HG02588 (cell line): ENCODE measurements around the gene MED17.

ENCODE experiments used
- ATAC-seq: cut with Tn5 transposase; IDR thresholded peaks from one replicate; pipeline ENCODE4 v1.9.1; 2021; ENCODE audit warnings: mild to moderate bottlenecking, moderate library complexity; ENCODE audit not compliant: unreplicated experiment

MED17 gene

DNA sequence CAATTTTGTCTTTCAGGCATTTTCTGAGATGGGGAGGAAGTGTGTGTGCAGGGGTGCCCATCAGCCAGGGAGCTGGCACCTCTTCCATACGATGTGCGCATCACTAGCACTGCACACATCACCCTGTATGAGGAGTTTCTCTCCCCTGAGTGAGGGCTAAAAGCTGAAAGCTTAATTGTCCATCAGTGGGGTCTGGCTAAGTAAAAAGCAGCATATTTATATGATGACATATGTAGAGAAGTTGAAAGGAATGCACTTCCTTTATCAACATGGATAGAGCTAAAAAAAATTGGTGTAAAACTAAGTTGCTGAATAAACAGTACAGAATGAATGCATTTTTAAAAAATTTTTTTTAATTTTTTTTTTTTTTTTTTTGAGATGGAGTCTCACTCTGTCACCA, 62.3 kb downstream of the MED17 start:
- ATAC-seq, result no peak

DNA sequence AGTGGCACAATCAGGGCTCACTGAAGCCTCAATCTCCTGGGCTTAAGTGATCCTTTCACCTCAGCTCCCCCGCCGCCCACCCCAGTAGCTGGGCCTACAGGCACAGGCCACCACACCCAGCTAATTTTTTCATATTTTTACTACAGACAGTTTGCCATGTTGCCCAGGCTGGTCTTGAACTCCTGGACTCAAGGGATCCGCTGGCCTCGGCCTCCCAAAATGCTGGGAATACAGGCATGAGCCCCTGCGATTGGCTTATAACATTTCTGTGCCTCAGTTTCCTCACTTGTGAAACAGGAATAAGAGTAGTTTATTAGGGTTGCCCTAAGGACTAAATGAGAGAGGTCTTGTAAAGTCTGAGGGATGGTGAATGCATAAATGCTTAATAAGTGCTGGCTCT, 65.1 kb downstream of the MED17 start:
- no peak for ATAC-seq

DNA sequence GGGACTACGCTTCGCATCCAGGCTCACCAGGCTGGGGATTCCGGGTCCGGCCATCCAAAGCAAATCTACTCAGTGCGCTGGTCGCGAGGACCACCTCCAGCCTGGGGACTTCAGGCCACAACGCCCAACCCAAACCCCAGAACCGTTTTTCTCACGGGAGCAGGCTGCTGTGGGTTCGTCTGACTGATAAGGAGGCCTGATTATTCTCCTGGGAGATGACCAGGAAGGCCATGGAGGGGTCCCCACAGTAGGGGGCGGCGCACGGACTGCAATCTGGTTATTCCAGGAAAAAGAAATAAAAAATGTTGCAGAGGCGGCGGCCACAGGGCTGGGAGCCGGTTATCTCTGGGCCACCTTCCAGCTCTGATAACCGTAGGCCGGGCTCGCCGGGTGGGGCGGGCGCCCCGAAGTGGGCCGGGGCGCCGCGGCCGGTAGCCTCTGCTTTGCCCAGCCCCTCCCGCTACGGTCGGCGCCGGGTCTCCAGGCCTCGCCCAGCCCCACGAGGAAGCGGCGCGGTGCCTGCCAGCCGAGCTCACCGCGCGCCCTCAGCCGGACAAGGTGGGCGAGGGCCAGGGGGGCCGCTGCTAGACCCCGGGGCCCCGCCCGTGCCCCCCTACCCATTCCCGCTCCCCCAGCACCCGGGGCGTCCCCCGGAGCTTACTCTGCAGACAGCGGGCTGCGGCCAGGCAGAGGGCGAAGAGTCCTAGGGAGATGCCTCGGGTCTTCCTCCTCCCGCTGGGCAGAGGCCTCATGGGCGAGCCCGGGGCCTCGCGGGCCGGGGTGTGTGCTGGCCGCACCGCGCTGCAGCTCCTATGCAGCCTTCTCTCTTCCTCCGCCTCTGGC, 65.9 kb downstream of the MED17 start:
- ATAC-seq, result no peak

DNA sequence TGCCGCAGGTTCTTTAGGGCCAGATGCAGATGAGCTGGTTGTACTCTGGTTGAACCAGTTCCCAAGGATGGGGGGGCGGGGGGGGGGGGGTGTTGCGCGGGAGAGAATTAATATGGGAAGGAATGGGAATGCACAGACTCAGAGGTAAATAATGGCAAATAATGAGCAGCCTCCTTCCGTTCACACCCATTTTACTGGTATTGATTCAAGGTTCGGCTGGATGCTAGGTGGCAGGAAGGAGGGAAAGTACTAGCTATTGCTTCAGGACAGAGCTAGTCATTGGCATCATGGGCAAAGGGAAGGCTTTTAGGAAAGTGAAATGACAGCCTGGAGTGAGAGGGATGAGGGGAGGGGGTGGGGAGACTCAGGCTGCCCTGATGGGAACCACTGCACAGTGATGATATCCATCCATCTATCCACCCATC, 66.5 kb downstream of the MED17 start, which contains the start of gene VSTM5:
TSS of gene VSTM5 (minus strand) at position 25 of the 425 bp plus-strand sequence. CDS start 116 bp downstream, outside the sequence.
- ATAC-seq, result no peak

DNA sequence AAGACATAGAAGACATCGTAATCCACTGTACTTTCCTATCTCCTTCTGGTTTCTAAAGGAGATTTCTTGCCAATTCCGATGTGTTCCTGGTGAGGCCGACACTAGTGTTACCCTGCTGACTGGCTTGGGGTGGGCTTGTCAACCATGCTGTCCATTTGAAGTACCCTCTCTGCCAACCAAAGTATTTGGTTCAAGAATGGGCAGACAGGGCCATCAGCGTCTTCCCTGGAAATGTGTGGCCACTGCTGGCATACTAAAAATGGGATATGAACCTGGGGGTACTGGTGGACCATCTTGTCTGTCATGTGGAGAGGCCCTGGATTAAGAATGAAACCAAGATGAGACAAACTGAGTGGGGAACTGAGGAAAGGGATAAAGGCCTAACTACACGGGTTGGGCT, 68.2 kb downstream of the MED17 start:
- no peak for ATAC-seq

DNA sequence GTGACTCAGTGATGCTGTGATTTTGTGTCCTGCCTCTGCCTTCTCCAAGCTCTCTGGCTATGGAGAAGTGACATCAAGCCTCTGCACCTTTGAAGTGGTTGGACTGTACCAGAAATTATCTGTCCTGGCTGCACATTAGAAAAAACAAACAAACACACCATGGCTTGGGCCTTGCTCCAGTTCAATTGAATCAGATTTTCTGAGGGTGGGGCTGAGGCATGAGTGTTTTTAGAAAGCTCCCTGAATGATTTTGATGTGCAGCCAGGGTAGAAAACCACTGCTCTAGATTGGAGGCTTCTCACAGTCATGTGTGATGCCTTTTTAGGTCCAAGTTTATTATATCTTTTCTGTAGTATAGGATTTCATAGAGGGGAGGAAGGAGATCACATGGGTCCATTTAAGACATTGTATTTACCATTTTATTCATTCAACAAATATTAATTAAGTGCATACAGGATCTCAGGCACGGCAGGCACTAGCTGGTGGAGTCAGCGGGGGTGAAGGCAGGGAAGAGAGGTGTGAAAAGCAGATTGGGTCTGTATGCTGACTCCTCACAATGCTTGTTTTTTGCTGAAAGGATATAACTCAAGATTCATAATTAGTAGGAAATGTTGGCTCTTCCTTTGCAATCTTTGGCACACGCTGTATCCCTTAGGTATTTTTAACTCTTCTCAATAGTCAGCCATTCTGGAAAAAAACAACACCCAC, 73.5 kb downstream of the MED17 start:
- ATAC-seq, result no peak

DNA sequence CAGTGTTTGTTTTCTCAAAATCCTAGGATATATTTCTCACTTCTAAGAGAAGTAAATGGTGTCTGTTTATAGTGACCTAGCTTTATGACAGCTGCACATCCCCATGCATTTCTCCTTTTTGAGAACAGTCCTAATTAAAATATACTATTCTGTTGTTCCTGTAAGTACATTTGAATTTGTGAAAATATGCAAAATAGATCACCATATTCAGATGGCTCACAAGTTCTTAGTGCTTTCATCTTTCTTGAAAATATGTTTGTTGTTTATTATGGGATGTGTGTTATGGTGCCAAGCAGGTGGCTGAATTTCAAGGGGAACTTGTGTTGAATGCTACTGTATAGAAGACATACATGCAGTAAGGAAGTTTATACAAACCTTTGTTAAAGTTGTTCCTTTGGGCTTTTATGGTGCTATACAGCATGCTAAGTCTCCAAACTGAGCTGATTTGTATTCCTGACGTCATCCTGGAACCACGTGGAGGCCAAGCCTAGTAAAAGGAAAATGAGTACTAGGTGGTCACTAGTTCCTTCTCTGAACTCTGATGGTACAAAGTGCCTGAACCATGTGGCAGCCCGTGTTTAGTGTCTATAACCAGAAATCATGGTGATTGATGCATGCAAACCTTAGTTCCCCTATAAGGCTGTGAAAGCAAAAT, 74.2 kb downstream of the MED17 start:
- ATAC-seq, result no peak

DNA sequence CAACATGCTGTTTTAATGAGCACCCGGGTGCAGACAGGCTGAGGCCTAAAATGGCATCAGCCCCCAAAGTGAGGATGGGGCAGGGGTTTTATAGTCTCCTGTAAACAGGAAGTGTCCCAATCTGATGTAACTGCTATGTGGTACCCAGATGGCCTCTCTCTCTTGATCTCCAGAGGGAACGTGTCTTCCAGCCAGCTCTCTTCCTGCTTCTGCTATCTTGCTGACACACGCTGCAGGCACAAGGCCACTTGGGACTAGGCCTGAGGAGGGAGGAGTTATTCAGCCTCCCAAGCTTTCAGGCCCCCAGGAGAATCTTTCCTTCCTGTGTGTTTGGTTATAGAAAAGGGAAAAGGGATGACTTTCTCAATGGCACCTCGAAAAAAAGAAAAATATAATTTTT, 77.7 kb downstream of the MED17 start:
- no peak for ATAC-seq
